NT2/D1 (cell line): Measurements from ENCODE around the gene ZNF468.

Experiments used
- SUZ12 ChIP-seq: IDR thresholded peaks from 2 replicates; pipeline ENCODE4 v1.6.1; 2011; ENCODE audit not compliant: insufficient read length, insufficient read depth; ENCODE audit errors: extremely low read depth
- YY1 ChIP-seq: IDR thresholded peaks from 2 replicates; pipeline ENCODE4 v1.6.1; 2011; ENCODE audit not compliant: insufficient read length, insufficient read depth
- ZNF274 ChIP-seq: IDR thresholded peaks from 2 replicates; pipeline ENCODE4 v1.6.1; 2011; ENCODE audit warnings: mild to moderate bottlenecking, low read depth, low read length

- TF ChIP-seq ZNF274 (no peak), SUZ12 (no peak), YY1 (no peak)
Observed at GRCh38 chr19:52871466-52871865, 14.0 kb upstream of the ZNF468 start.
